SU-DHL-6 (cell line): ENCODE results near the gene HTT.

Experiments used
- CTCF ChIP-seq: fragments of 200-600 bp; sonication (generic); IDR thresholded peaks from one replicate; pipeline ENCODE4 v1.5.1; 2017; ENCODE audit warnings: antibody characterized with exemption, mild to moderate bottlenecking, low read length, moderate library complexity; ENCODE audit not compliant: insufficient read depth, poor library complexity, severe bottlenecking
- EZH2phosphoT487 ChIP-seq: fragments of 200-600 bp; sonication (generic), shearing (Covaris generic); conservative IDR thresholded peaks from 2 replicates; pipeline ENCODE4 v1.6.1; 2018; ENCODE audit warnings: mild to moderate bottlenecking, antibody characterized with exemption, low read length, moderate library complexity, mixed read lengths

- no peak for TF ChIP-seq CTCF
- TF ChIP-seq EZH2phosphoT487, result no peak
These were observed 8.5 kb downstream of the HTT start for GRCh38 chr4:3082925-3083515.
